ENCODE results near the gene STK39.

DNA sequence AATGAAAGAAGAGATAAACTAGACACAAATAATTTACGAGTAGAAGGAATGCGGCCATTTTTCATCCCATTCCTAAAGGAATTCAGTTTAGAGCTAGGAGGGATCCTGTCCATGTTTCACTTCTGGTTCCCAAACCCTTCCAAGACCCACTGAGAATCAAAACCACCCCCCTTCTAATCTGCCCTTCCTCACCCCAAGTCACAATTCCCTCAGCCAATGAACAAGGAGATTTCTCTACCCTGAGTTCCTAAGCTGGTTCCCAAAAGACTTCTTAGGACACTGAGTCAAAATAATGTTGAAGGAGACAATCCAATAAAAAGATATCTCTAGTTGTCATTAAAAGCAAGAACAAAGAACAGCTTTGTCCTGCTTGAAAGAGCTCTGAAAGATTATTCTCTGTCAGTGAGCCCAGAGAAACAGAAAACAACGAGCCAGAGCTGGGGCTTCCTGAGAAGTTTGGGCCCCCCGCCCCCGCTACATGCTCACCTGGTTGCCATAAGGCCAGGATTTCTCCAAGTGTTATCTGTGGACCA is 45.7 kb downstream of the STK39 start:
- TF ChIP-seq ZNF274 (IDR thresholded peaks at IDR 0.05; ENCODE audit: low read depth, low read length) (no peak), YY1 (IDR thresholded peaks at IDR 0.05; ENCODE audit: insufficient read depth, insufficient read length) (no peak), SUZ12 (IDR thresholded peaks at IDR 0.05; ENCODE audit: extremely low read depth, insufficient read depth, insufficient read length) (no peak)
